ENCODE measurements around the gene GZMM. TPM values are rescaled to one million over a fixed set of nuclear protein-coding genes. Genes with fewer than 3 reads are reported as not detected.

The GZMM gene
- polyA plus RNA-seq, 3 donors, result 0.14 to 0.49 (median 0.36) TPM

- DNase-seq, result no peak
Measured at GRCh38 chr19:533364-534058, 10.3 kb upstream of the GZMM start.

GRCh38 chr19:534088-534487 is 9.8 kb upstream of the GZMM start:
- no peak for DNase-seq

GRCh38 chr19:535017-535835 is 8.6 kb upstream of the GZMM start:
- no peak for DNase-seq

- no peak for DNase-seq
Measured at GRCh38 chr19:536031-536880, 7.6 kb upstream of the GZMM start.

- no peak for DNase-seq
Measured at GRCh38 chr19:536881-537404, 6.9 kb upstream of the GZMM start.

GRCh38 chr19:538641-539428 is 5.0 kb upstream of the GZMM start:
- DNase-seq, result no peak

- DNase-seq, result no peak
Measured at GRCh38 chr19:539429-540030, 4.3 kb upstream of the GZMM start.

- no peak for DNase-seq
Measured at GRCh38 chr19:540867-541637, 2.8 kb upstream of the GZMM start.

GRCh38 chr19:541699-542098 is 2.2 kb upstream of the GZMM start:
- DNase-seq, result no peak

GRCh38 chr19:542173-542866 is 1.5 kb upstream of the GZMM start:
- no peak for DNase-seq

- DNase-seq, result no peak
Measured at GRCh38 chr19:547117-547516, 3.3 kb downstream of the GZMM start.

- DNase-seq, result no peak
Measured at GRCh38 chr19:547836-548720, 4.2 kb downstream of the GZMM start.

- no peak for DNase-seq
Measured at GRCh38 chr19:548886-549830, 5.3 kb downstream of the GZMM start.

GRCh38 chr19:554817-555216 is 11.0 kb downstream of the GZMM start:
- no peak for DNase-seq

- DNase-seq, result no peak
Measured at GRCh38 chr19:555474-555808, 11.6 kb downstream of the GZMM start.

- DNase-seq, result no peak
Measured at GRCh38 chr19:556611-557382, 12.9 kb downstream of the GZMM start.
